CD4-positive, alpha-beta T cell treated with Interleukin-1 beta for 1 hour (primary cell): ENCODE measurements around the gene UFSP2.
"Not testable (repeated sequence)": the region's sequence is repeated elsewhere in the genome, so short reads cannot be mapped to it uniquely, and the experiment has no call there.

Source experiments
- DNase-seq, 2 donors: peaks; one replicate each; pipeline ENCODE4 v3.0.0-alpha.2; 2020 to 2022

The UFSP2 gene

GRCh38 chr4:185381288-185382196 is 44.2 kb downstream of the UFSP2 start:
- no peak for DNase-seq

GRCh38 chr4:185380320-185380719 is 45.4 kb downstream of the UFSP2 start:
- no peak for DNase-seq

GRCh38 chr4:185379326-185380295 is 46.2 kb downstream of the UFSP2 start:
- no peak for DNase-seq

- DNase-seq = no peak
These were observed 47.5 kb downstream of the UFSP2 start for GRCh38 chr4:185378264-185378663.

GRCh38 chr4:185374573-185374972 is 51.2 kb downstream of the UFSP2 start:
- no peak for DNase-seq

- DNase-seq = no peak
These were observed 51.7 kb downstream of the UFSP2 start for GRCh38 chr4:185374027-185374426.

GRCh38 chr4:185371702-185372101 is 54.1 kb downstream of the UFSP2 start:
- DNase-seq = no peak

- DNase-seq = no peak
These were observed 55.4 kb downstream of the UFSP2 start for GRCh38 chr4:185370268-185370949.

- no peak for DNase-seq
These were observed 56.0 kb downstream of the UFSP2 start for GRCh38 chr4:185369731-185370130.

- no peak for DNase-seq
These were observed 60.9 kb downstream of the UFSP2 start for GRCh38 chr4:185364886-185365285.

- DNase-seq = no peak
These were observed 62.5 kb downstream of the UFSP2 start for GRCh38 chr4:185363251-185363650.

- not testable (repeated sequence) for DNase-seq
These were observed 63.2 kb downstream of the UFSP2 start for GRCh38 chr4:185362570-185362969.

- no peak for DNase-seq
These were observed 63.9 kb downstream of the UFSP2 start for GRCh38 chr4:185361872-185362271.

- no peak for DNase-seq
These were observed 65.9 kb downstream of the UFSP2 start for GRCh38 chr4:185359767-185360446.

GRCh38 chr4:185358959-185359358 is 66.8 kb downstream of the UFSP2 start:
- no peak for DNase-seq

GRCh38 chr4:185358514-185358913 is 67.2 kb downstream of the UFSP2 start:
- DNase-seq = no peak

GRCh38 chr4:185357733-185358440 is 67.9 kb downstream of the UFSP2 start:
- no peak for DNase-seq

GRCh38 chr4:185357211-185357610 is 68.6 kb downstream of the UFSP2 start:
- no peak for DNase-seq

GRCh38 chr4:185352741-185353140 is 73.0 kb downstream of the UFSP2 start:
- DNase-seq = no peak

GRCh38 chr4:185352202-185352601 is 73.6 kb downstream of the UFSP2 start:
- no peak for DNase-seq

- DNase-seq = no peak
These were observed 74.1 kb downstream of the UFSP2 start for GRCh38 chr4:185351691-185352090.
